Common myeloid progenitor, CD34-positive (primary cell): ENCODE data around the gene EGFR.

Experiments used
- CTCF ChIA-PET: fragments of 350-600 bp; sonication (Branson Sonifier 250); formaldehyde crosslinking; loops from one replicate; lab custom pipeline; 2021; ENCODE audit warnings: antibody characterized with exemption; lab: Charles Lee
- POLR2A ChIA-PET: fragments of 350-600 bp; sonication (Branson Sonifier 250); formaldehyde crosslinking; loops from one replicate; lab custom pipeline; 2021; ENCODE audit warnings: antibody characterized with exemption; lab: Charles Lee
- DNase-seq, 3 donors: peaks; one replicate each; pipeline versions ENCODE4 v3.0.0 to v3.0.0-alpha.2; 2013
- H3K27ac ChIP-seq, 2 experiments: 1 replicate in 1 of 2; 2 replicates in 1 of 2; pipeline ENCODE4 v1.7.0; 2013; ENCODE audit warnings: inconsistent platforms in 2 of 2, low read length in 2 of 2, mild to moderate bottlenecking in 2 of 2, low read depth in 1 of 2, moderate library complexity in 1 of 2; ENCODE audit not compliant: severe bottlenecking in 2 of 2, insufficient read depth in 1 of 2, poor library complexity in 1 of 2
- H3K27me3 ChIP-seq, 5 experiments: replicated peaks in 2 of 5; 1 replicate in 3 of 5; 2 replicates in 2 of 5; pipeline versions ENCODE4 v1.6.1 to v1.7.0; 2013; ENCODE audit warnings: low read length in 4 of 5, mild to moderate bottlenecking in 2 of 5, moderate library complexity in 2 of 5, inconsistent platforms in 1 of 5; ENCODE audit not compliant: insufficient read depth in 5 of 5, control insufficient read depth in 4 of 5
- H3K36me3 ChIP-seq, 4 experiments: 1 replicate in 2 of 4; 2 replicates in 2 of 4; pipeline versions ENCODE4 v1.6.1 to v1.7.0; 2013; ENCODE audit warnings: low read length in 3 of 4, control low read depth in 1 of 4, mild to moderate bottlenecking in 1 of 4; ENCODE audit not compliant: control insufficient read depth in 4 of 4, insufficient read depth in 4 of 4
- H3K4me1 ChIP-seq, 4 experiments: 1 replicate in 3 of 4; 2 replicates in 1 of 4; pipeline versions ENCODE4 v1.6.1 to v1.7.1; 2013; ENCODE audit warnings: low read length in 3 of 4, mild to moderate bottlenecking in 3 of 4, control low read depth in 1 of 4, inconsistent platforms in 1 of 4, moderate library complexity in 1 of 4; ENCODE audit not compliant: control insufficient read depth in 4 of 4, insufficient read depth in 4 of 4; ENCODE audit errors: control extremely low read depth in 1 of 4
- H3K4me3 ChIP-seq, 7 experiments: 1 replicate in 4 of 7; 2 replicates in 3 of 7; pipeline versions ENCODE4 v1.5.1 to v1.7.0; 2013; ENCODE audit warnings: mild to moderate bottlenecking in 7 of 7, low read length in 6 of 7, moderate library complexity in 6 of 7, inconsistent platforms in 2 of 7, low read depth in 2 of 7, control low read depth in 1 of 7; ENCODE audit not compliant: insufficient read depth in 4 of 7, control insufficient read depth in 1 of 7; ENCODE audit errors: extremely low read depth in 1 of 7
- H3K9me3 ChIP-seq, 5 experiments: 1 replicate in 4 of 5; 2 replicates in 1 of 5; pipeline versions ENCODE4 v1.6.1 to v1.7.1; 2013; ENCODE audit warnings: low read length in 4 of 5, mild to moderate bottlenecking in 2 of 5, inconsistent platforms in 1 of 5, low read depth in 1 of 5, moderate library complexity in 1 of 5; ENCODE audit not compliant: control insufficient read depth in 4 of 5, insufficient read depth in 2 of 5; ENCODE audit errors: control extremely low read depth in 1 of 5
- WGBS: methylation state at CpG from one replicate; pipeline ENCODE4 v1.1.5; 2013; ENCODE audit not compliant: insufficient coverage; 5-methylcytosine and 5-hydroxymethylcytosine counted together

Gene EGFR

GRCh38 chr7:55097100-55097499 is 78.3 kb downstream of the EGFR start:
- Histone ChIP-seq H3K9me3 (no peaks in the 10 kb centered on the region), H3K4me1 (no peaks in the 10 kb centered on the region), H3K27ac (no peak overlapping the region), H3K36me3 (no peaks in the 10 kb centered on the region), H3K4me3 (no peak overlapping the region), H3K27me3 (peaks cover 0 to 25% (median under 1%) of the 10 kb centered on the region in 5 experiments)
- DNase-seq, result no peak
- CTCF ChIA-PET, result no interaction called here
- POLR2A ChIA-PET, result no interaction called here
- WGBS, result 92% methylated on average over 2 of the region's 4 CpGs

- no peak for DNase-seq
- H3K27ac ChIP-seq, result no peak overlapping the region
- POLR2A ChIA-PET, result no interaction called here
- no peaks in the 10 kb centered on the region for H3K36me3 ChIP-seq
- H3K9me3 ChIP-seq, result no peaks in the 10 kb centered on the region
- H3K27me3 ChIP-seq, result peaks cover 0 to 29% (median 3%) of the 10 kb centered on the region in 5 experiments
- 95% methylated on average over 8 of the region's 9 CpGs for WGBS
- H3K4me1 ChIP-seq, result no peaks in the 10 kb centered on the region
- H3K4me3 ChIP-seq, result no peak overlapping the region
- CTCF ChIA-PET, result no interaction called here
Observed at GRCh38 chr7:55099066-55099820, 80.4 kb downstream of the EGFR start.

- H3K9me3 ChIP-seq, result no peaks in the 10 kb centered on the region
- H3K27me3 ChIP-seq, result peaks cover 0 to 29% (median 3%) of the 10 kb centered on the region in 5 experiments
- no peak overlapping the region for H3K4me3 ChIP-seq
- 70% methylated on average over 7 of the region's 8 CpGs for WGBS
- DNase-seq, result no peak
- no peaks in the 10 kb centered on the region for H3K36me3 ChIP-seq
- CTCF ChIA-PET, result no interaction called here
- no peak overlapping the region for H3K27ac ChIP-seq
- no peaks in the 10 kb centered on the region for H3K4me1 ChIP-seq
- POLR2A ChIA-PET, result no interaction called here
Observed at GRCh38 chr7:55099821-55100543, 81.2 kb downstream of the EGFR start.

- no peak overlapping the region for H3K27ac ChIP-seq
- no peaks in the 10 kb centered on the region for H3K36me3 ChIP-seq
- peaks cover 0 to 29% (median 3%) of the 10 kb centered on the region in 5 experiments for H3K27me3 ChIP-seq
- DNase-seq, result no peak
- 73% methylated on average over 21 of the region's 21 CpGs for WGBS
- no peak overlapping the region for H3K4me3 ChIP-seq
- ChIA-PET POLR2A (no interaction called here), CTCF (no interaction called here)
- no peaks in the 10 kb centered on the region for H3K4me1 ChIP-seq
- H3K9me3 ChIP-seq, result no peaks in the 10 kb centered on the region
Observed at GRCh38 chr7:55100544-55101327, 81.9 kb downstream of the EGFR start.

GRCh38 chr7:55101359-55101758 is 82.5 kb downstream of the EGFR start:
- ChIA-PET POLR2A (no interaction called here), CTCF (no interaction called here)
- no peak overlapping the region for H3K4me3 ChIP-seq
- H3K9me3 ChIP-seq, result no peaks in the 10 kb centered on the region
- no peaks in the 10 kb centered on the region for H3K4me1 ChIP-seq
- H3K27ac ChIP-seq, result no peak overlapping the region
- DNase-seq, result no peak
- H3K27me3 ChIP-seq, result peaks cover 0 to 29% (median 6%) of the 10 kb centered on the region in 5 experiments
- WGBS, result 87% methylated on average over 9 of the region's 9 CpGs
- H3K36me3 ChIP-seq, result no peaks in the 10 kb centered on the region

GRCh38 chr7:55104123-55104522 is 85.3 kb downstream of the EGFR start:
- no peaks in the 10 kb centered on the region for H3K9me3 ChIP-seq
- no peak overlapping the region for H3K4me3 ChIP-seq
- WGBS, result 94% methylated on average over 11 of the region's 12 CpGs
- CTCF ChIA-PET, result no interaction called here
- no peak for DNase-seq
- H3K27me3 ChIP-seq, result peaks cover 0 to 23% (median 6%) of the 10 kb centered on the region in 5 experiments
- POLR2A ChIA-PET, result no interaction called here
- H3K27ac ChIP-seq, result no peak overlapping the region
- H3K36me3 ChIP-seq, result no peaks in the 10 kb centered on the region
- no peaks in the 10 kb centered on the region for H3K4me1 ChIP-seq
